COLO829 (cell line): ENCODE results near the gene LST1.

Experiments
- DNase-seq: peaks from one replicate; pipeline ENCODE4 v3.0.0; 2012; ENCODE audit warnings: low spot score

Gene LST1

DNA sequence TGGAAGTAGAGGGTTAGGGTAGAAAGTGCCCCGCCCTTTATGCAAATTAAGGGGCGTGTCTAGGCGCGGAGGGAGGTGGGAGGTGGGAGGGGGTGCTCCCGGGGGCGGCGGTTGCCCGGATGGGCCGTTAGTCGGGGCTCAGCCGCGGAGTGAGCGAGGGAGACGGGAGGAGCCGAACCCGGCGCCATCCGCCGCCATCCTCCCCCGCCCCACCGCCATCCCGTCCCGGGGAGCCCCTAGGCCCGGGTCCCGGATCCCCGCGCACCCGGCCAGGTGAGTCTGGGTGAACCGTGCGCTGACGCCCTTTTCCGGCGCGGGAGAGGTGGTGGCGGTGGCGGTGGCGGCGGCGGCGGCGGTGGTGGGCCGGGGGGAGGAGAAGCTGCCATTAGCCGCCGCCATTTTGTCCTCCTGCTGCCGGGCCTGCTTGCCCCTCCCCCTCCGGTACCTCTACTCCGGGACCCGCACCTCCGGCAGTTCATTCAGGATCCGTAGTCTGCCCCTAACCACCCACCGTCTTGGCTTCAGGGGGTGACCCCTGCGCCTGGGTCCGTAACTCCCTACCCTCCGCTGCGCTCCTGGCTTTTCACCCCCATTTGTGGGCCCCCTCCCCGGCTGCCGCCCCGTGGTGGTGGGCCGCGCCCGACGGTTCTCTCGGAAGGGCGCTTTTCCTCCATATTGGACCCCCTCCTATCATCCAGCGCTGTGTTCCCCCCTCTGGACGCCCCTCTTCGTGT, 34.7 kb downstream of the LST1 start, which contains the start of gene PRRC2A:
TSS of gene PRRC2A (plus strand) at position 130 of the 734 bp plus-strand sequence. CDS start 2,075 bp downstream, outside the sequence.
- DNase-seq: peak; percentile 58

DNA sequence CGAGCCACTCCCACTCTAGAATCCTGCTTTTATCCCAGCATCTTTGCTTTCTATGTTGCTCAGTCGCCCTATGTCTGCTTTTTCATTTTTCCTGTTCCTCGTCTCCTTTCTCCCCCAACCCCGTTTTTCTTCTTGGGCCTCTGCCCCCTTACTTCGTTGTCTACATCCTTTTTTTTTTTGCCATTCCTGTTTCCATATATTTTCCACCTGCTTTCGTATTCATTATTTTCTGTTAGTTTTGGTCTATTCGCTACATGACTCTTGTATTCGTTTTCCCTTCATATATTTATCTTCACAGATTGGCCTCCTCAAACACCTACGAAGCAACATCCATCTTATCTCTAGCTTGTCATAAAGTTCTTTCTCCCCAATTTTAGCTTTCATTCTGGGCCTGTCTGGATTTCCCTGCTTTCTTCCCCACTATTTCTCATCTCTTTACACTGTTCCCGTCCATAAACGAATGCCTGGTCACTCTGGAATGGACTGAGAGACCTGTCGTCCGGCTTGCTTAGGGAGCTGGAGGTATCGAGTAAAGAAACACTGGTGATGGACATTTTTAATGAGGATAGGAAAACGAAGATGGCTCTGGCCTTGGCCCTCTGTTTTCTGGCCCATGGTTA, 35.4 kb downstream of the LST1 start:
- DNase-seq: no peak

DNA sequence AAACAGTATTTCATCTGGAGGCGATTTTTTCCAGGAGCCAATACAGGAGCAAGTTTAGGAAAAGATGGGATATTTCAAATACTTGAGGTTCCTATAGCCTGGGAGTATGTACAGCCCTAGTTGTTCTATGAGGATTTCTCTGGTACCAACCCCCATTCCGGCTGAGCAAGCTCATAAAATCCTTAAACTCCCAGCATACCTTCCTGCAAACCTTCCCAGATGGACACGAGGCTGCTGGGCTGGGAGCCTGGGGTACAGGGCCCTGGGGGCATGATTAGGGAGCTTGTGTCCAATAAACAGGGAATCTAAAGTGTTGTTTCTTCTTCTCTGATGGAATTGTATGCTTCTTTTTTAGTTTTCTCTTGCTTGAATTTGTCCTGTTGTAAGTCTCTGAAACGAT, 35.9 kb downstream of the LST1 start:
- no peak for DNase-seq

DNA sequence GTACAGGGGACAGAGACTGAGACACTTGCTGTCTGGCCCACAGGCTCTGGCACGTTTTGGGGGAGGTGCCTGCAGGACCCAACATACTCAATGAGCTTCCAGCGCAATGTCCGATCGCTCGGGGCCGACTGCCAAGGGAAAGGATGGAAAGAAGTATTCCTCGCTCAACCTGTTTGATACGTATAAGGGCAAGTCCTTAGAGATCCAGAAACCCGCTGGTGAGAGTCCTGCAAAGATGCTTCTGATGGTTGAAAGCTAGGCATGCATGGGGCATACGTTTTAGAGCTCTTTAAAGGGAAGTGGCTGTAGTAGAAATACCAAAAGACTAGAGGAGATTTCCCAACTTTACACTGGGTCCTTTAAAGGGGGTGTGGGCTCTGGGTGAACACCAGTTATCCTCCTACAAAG, 36.6 kb downstream of the LST1 start:
- DNase-seq: no peak

DNA sequence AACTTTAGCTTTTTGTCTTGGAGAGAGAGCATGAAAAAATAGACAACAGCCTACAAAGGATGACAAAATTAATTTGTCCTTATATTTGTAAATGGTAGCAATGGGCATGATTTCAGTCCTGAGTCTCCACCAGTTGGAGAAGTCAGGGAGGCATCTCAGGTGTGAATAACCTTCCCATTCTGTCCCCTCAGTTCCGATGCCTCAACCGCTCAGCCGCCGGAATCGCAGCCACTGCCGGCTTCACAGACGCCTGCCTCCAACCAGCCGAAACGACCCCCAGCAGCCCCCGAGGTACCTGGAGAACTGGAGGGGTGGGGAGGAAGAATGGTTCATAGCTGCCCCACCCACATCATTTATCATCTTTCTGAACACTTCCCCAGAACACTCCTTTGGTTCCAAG, 38.0 kb downstream of the LST1 start:
- DNase-seq: no peak

DNA sequence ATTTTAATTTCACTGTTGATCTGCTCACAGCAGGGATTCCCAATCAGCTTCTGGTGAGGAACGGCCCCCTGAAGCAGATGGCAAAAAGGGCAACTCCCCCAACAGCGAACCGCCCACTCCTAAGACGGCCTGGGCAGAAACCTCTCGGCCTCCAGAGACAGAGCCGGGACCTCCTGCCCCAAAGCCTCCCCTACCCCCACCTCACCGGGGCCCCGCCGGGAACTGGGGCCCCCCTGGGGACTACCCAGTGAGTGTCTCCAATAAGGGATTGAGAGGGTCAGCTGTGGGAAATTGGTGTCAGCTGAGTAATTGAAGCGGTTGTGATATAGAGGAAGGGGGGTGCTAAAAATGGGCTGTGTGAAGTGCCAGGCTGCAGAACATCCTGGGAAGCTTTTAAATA, 40.9 kb downstream of the LST1 start:
- no peak for DNase-seq

DNA sequence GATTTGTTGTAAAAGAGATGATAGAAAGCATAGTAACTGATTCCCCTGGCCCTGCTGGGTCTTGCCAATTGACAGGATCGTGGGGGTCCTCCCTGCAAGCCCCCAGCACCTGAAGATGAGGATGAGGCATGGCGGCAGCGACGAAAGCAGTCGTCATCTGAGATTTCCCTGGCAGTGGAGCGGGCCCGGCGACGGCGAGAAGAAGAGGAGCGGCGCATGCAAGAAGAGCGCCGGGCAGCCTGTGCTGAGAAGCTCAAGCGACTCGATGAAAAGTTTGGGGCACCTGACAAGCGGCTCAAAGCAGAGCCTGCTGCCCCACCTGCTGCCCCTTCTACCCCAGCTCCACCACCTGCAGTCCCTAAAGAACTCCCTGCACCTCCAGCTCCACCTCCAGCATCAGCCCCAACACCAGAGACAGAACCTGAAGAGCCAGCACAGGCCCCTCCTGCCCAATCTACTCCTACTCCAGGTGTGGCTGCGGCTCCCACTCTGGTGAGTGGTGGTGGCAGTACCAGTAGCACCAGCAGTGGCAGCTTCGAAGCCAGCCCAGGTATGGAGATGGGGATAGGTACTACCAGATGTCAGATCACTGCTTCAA, 41.7 kb downstream of the LST1 start:
- DNase-seq: no peak

DNA sequence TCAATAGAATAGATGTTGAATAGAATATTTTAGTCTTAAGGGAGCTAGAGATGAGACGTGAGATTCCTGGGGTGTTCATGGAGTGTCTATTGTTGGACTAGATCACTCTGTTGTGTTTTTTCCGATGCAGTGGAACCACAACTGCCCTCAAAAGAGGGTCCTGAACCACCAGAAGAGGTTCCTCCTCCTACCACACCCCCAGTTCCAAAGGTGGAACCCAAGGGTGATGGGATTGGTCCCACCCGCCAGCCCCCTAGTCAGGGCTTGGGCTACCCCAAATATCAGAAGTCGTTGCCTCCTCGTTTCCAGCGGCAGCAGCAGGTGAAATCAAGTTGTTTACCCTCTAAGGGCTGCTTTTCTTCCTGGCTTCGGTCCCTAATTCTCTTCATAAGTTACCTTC, 42.9 kb downstream of the LST1 start:
- DNase-seq: no peak

DNA sequence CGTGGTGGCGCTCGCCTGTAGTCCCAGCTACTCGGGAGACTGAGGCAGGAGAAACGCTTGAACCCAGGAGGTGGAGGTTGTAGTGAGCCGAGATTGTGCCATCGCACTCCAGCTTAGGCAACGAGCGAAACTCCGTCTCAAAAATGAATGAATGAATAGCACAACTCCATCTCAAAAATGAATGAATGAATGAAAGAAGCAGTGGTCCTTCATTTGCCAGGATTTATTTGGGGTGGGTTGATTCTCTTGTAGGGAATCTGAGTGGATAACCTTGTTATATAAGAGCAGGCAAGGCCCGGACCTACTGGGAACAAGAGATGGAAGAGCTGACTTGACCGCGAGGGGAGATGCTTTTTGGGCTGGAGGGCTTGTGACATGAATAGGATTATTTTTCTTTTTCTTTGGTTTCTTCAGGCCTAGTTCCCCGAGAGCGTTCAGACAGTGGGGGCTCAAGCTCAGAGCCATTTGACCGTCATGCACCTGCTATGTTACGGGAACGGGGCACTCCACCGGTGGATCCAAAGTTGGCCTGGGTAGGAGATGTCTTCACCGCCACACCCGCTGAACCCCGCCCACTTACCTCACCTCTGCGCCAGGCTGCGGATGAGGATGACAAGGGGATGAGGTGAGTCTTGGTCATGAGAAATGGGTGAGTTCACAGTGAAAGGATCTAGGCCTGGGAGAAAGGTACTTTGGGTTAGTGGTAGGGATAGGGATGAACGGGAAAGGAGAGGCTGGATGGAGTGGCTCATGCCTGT, 44.3 kb downstream of the LST1 start:
- no peak for DNase-seq

DNA sequence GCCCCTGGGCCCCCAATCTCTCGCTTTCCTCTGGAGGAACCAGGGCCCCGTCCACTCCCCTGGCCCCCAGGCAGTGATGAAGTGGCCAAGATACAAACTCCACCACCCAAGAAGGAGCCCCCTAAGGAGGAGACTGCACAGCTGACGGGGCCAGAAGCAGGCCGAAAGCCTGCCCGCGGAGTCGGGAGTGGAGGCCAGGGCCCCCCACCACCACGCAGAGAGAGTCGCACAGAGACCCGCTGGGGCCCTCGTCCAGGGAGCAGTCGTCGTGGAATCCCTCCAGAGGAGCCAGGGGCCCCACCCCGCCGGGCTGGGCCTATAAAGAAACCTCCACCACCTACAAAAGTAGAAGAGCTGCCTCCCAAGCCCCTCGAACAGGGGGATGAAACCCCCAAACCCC, 45.1 kb downstream of the LST1 start:
- DNase-seq: no peak

DNA sequence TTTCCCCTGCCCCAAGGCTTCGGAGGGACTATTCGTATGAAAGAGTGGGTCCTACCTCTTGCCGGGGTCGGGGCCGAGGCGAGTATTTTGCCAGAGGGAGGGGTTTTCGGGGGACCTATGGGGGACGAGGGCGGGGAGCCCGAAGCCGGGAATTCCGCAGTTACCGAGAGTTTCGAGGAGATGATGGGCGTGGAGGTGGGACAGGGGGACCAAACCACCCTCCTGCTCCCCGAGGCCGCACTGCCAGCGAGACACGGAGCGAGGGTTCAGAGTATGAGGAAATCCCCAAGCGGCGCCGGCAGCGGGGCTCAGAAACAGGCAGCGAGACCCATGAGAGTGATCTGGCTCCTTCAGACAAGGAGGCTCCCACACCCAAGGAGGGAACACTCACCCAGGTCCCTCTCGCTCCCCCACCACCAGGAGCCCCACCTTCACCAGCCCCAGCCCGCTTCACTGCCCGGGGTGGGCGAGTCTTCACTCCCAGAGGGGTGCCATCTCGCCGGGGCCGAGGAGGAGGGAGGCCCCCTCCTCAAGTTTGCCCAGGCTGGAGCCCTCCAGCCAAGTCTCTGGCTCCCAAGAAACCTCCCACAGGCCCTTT, 45.7 kb downstream of the LST1 start:
- DNase-seq: no peak

DNA sequence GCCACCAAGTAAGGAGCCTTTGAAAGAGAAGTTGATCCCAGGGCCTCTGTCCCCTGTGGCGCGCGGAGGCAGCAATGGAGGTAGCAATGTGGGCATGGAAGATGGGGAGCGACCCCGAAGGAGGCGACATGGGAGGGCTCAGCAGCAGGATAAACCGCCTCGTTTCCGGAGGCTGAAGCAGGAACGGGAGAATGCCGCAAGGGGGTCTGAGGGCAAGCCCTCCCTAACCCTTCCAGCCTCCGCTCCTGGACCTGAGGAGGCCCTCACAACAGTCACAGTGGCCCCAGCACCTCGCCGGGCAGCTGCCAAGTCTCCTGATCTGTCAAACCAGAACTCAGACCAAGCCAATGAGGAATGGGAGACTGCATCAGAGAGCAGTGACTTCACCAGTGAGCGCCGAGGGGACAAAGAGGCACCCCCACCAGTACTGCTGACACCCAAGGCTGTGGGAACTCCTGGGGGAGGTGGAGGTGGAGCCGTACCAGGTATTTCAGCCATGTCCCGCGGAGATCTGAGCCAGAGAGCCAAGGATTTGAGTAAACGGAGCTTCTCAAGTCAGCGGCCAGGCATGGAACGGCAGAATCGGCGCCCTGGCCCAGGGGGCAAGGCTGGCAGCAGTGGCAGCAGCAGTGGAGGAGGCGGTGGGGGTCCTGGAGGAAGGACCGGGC, 46.3 kb downstream of the LST1 start:
- DNase-seq: no peak

DNA sequence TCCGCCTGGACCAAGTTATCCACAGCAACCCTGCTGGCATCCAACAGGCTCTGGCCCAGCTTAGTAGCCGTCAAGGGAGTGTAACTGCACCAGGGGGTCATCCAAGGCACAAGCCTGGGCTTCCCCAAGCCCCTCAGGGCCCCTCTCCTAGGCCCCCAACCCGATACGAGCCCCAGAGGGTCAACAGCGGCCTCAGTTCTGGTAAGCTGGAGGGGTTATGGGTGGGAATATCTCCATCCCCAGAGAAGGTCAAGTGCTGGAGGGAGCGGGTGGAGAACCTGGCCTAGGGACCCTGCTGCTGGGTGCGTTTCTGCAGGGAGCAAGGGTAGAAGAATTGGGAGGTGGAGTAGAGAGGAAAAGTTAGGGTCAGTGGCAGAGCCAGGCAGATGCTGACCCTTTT, 47.4 kb downstream of the LST1 start:
- DNase-seq: no peak

DNA sequence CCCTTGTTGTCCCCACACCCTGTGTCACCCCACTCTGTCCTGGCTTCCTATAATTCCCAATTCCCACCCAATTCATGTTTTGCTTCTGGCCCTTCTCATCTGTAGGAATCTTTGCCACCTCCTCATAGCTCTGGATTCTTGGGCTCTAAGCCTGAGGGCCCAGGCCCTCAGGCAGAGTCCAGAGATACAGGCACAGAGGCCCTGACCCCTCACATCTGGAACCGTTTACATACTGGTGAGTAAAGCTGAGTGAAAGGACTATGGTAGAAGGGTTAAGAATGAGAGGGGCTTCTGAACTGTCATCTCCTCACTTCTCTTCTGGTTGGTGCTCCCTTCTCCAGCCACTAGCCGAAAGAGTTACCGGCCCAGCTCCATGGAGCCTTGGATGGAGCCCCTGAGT, 48.1 kb downstream of the LST1 start:
- DNase-seq: no peak

DNA sequence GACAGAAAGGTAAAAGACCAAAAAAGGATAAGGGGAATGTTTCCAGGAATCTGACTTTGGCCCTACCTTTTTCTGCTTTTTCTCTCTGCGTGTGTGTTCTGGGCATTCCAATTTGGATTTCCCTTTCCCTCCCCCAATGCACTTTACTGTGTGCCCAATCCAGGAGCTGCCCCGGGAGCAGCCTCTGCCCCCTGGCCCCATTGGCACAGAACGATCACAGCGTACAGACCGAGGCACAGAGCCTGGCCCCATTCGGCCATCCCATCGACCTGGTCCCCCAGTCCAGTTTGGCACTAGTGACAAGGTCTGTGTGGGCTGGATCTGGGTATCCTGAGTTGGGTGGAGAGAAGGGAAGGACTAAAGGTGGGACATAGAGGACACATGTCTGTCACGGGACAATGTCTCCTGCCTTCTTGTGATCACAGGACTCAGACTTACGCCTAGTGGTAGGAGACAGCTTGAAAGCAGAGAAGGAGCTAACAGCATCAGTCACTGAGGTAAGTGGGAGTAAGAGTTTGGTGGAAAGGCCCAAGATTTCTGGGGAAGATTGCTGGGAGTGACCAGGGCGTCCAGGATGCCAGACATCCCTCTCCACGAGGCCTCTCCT, 49.0 kb downstream of the LST1 start:
- no peak for DNase-seq

DNA sequence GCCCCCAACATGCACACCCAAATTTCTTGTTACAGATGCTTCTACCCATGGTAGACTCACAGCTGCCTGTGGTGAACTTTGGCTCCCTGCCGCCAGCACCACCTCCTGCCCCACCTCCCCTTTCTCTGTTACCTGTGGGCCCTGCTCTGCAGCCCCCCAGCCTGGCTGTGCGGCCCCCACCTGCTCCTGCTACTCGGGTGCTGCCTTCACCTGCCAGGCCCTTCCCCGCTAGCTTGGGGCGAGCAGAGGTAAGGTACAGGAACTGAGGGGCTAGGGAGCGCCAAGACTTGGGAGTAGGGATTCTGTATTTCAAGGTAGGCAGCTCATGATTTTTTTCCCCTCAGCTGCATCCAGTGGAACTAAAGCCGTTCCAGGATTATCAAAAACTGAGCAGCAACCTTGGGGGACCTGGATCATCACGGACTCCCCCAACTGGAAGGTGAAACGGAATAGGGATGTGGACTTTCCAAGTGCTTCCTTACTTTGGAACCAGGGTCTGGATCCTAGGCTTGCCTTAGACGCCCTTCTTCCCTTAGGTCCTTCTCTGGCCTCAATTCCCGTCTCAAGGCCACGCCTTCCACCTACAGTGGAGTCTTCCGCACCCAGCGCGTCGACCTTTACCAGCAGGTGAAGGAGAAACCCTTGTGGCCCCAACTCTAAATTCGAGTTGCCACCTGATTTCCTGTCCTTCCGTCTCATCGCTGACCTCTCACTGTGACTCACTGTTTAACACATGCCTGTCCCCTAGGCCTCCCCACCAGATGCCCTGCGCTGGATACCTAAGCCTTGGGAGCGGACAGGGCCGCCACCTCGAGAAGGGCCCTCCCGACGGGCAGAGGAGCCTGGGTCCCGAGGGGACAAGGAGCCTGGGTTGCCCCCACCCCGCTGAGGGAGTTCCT, 50.9 kb downstream of the LST1 start:
- no peak for DNase-seq
